HUES64 (cell line): Measurements from ENCODE around the gene ALKBH5.
"Not testable (repeated sequence)": the region's sequence is repeated elsewhere in the genome, so short reads cannot be mapped to it uniquely, and the experiment has no call there.

Experiments used
- H3K27ac ChIP-seq: 2 replicates; pipeline ENCODE4 v1.7.0; 2013; ENCODE audit warnings: low read depth, low read length, inconsistent platforms
- H3K27me3 ChIP-seq: 2 replicates; pipeline ENCODE4 v1.6.1; 2013; ENCODE audit warnings: mild to moderate bottlenecking, low read length; ENCODE audit not compliant: insufficient read depth
- H3K36me3 ChIP-seq: 2 replicates; pipeline ENCODE4 v1.6.1; 2013; ENCODE audit warnings: mild to moderate bottlenecking, low read length; ENCODE audit not compliant: insufficient read depth
- H3K4me1 ChIP-seq: 2 replicates; pipeline ENCODE4 v1.6.1; 2013; ENCODE audit warnings: mild to moderate bottlenecking, low read length, moderate library complexity; ENCODE audit not compliant: insufficient read depth
- H3K4me3 ChIP-seq: 2 replicates; pipeline ENCODE4 v1.5.1; 2013; ENCODE audit warnings: mild to moderate bottlenecking, low read length, moderate library complexity
- H3K9ac ChIP-seq: 2 replicates; pipeline ENCODE4 v1.6.1; 2013; ENCODE audit warnings: mild to moderate bottlenecking, low read depth, low read length
- H3K9me3 ChIP-seq: 2 replicates; pipeline ENCODE4 v1.6.1; 2013; ENCODE audit warnings: low read depth, low read length; ENCODE audit not compliant: insufficient read depth
- WGBS: fragments of 150-250, 120-280 bp; methylation state at CpG from one replicate; pipeline ENCODE4 v1.1.7; 2013; ENCODE audit warnings: missing lambda C conversion rate; 5-methylcytosine and 5-hydroxymethylcytosine counted together

ALKBH5 gene

GRCh38 chr17:18201108-18201507, 17.5 kb downstream of the ALKBH5 start:
- peaks cover 58% of the 10 kb centered on the region for H3K36me3 ChIP-seq
- H3K9ac ChIP-seq = no peak overlapping the region
- no peak overlapping the region for H3K4me3 ChIP-seq
- no peaks in the 10 kb centered on the region for H3K27me3 ChIP-seq
- no peak overlapping the region for H3K27ac ChIP-seq
- H3K9me3 ChIP-seq = no peaks in the 10 kb centered on the region
- 0 out of 2 replicates have a peak, but pooled peaks cover 10% of the 10 kb centered on the region for H3K4me1 ChIP-seq
- 93% methylated on average over 4 of the region's 4 CpGs for WGBS

GRCh38 chr17:18203308-18203707, 19.7 kb downstream of the ALKBH5 start:
- H3K27me3 ChIP-seq = no peaks in the 10 kb centered on the region
- H3K27ac ChIP-seq = no peak overlapping the region
- no peak overlapping the region for H3K4me3 ChIP-seq
- H3K36me3 ChIP-seq = peaks cover 57% of the 10 kb centered on the region
- H3K9me3 ChIP-seq = no peaks in the 10 kb centered on the region
- H3K9ac ChIP-seq = no peak overlapping the region
- H3K4me1 ChIP-seq = 0 out of 2 replicates have a peak, but pooled peaks cover 10% of the 10 kb centered on the region
- WGBS = 54% methylated on average over 7 of the region's 7 CpGs

- H3K4me3 ChIP-seq = no peak overlapping the region
- no peaks in the 10 kb centered on the region for H3K27me3 ChIP-seq
- 0 out of 2 replicates have a peak, but pooled peaks cover 3% of the 10 kb centered on the region for H3K4me1 ChIP-seq
- no peak overlapping the region for H3K9ac ChIP-seq
- H3K27ac ChIP-seq = no peak overlapping the region
- H3K36me3 ChIP-seq = peaks cover 62% of the 10 kb centered on the region
- no peaks in the 10 kb centered on the region for H3K9me3 ChIP-seq
- WGBS = 95% methylated on average over 2 of the region's 2 CpGs
These were observed 22.2 kb downstream of the ALKBH5 start for GRCh38 chr17:18205861-18206260.

GRCh38 chr17:18206962-18207361, 23.3 kb downstream of the ALKBH5 start:
- Histone ChIP-seq H3K4me1 (0 out of 2 replicates have a peak, but pooled peaks cover 3% of the 10 kb centered on the region), H3K27me3 (no peaks in the 10 kb centered on the region)

GRCh38 chr17:18208092-18208491, 24.5 kb downstream of the ALKBH5 start:
- Histone ChIP-seq H3K9me3 (no peaks in the 10 kb centered on the region), H3K9ac (no peak overlapping the region), H3K27ac (no peak overlapping the region), H3K4me1 (no peaks in the 10 kb centered on the region), H3K36me3 (peaks cover 58% of the 10 kb centered on the region), H3K4me3 (no peak overlapping the region), H3K27me3 (no peaks in the 10 kb centered on the region)
- 96% methylated on average over 19 of the region's 19 CpGs for WGBS

More at GRCh38 chr17:18206962-18207361, 23.3 kb downstream of the ALKBH5 start:
- Histone ChIP-seq H3K9me3 (no peaks in the 10 kb centered on the region), H3K4me3 (no peak overlapping the region), H3K36me3 (peaks cover 58% of the 10 kb centered on the region), H3K9ac (no peak overlapping the region), H3K27ac (no peak overlapping the region)

GRCh38 chr17:18213666-18214270, 30.1 kb downstream of the ALKBH5 start:
- Histone ChIP-seq H3K27me3 (no peaks in the 10 kb centered on the region), H3K36me3 (peaks cover 19% of the 10 kb centered on the region), H3K27ac (no peak overlapping the region), H3K9me3 (no peaks in the 10 kb centered on the region), H3K4me1 (no peaks in the 10 kb centered on the region; the same call in 1 of the 2 replicates), H3K9ac (no peak overlapping the region), H3K4me3 (no peak overlapping the region)
- 87% methylated on average over 7 of the region's 7 CpGs for WGBS

GRCh38 chr17:18216906-18217305, 33.3 kb downstream of the ALKBH5 start:
- not testable (repeated sequence) for H3K27ac ChIP-seq, H3K27me3 ChIP-seq, H3K9me3 ChIP-seq, H3K4me3 ChIP-seq, H3K4me1 ChIP-seq, H3K36me3 ChIP-seq, H3K9ac ChIP-seq
- 88% methylated on average over 11 of the region's 11 CpGs for WGBS

- WGBS = 24% methylated on average over 5 of the region's 6 CpGs
These were observed 33.9 kb downstream of the ALKBH5 start for GRCh38 chr17:18217412-18218015.

GRCh38 chr17:18218756-18219415, 35.3 kb downstream of the ALKBH5 start:
- no peaks in the 10 kb centered on the region for H3K27me3 ChIP-seq
- 88% methylated on average over 4 of the region's 4 CpGs for WGBS
- H3K9ac ChIP-seq = no peak overlapping the region
- no peak overlapping the region for H3K4me3 ChIP-seq
- no peaks in the 10 kb centered on the region for H3K36me3 ChIP-seq
- no peak overlapping the region for H3K27ac ChIP-seq
- H3K9me3 ChIP-seq = no peaks in the 10 kb centered on the region
- H3K4me1 ChIP-seq = peaks cover 2% of the 10 kb centered on the region

More at GRCh38 chr17:18217412-18218015, 33.9 kb downstream of the ALKBH5 start:
- no peak overlapping the region for H3K9ac ChIP-seq
- no peaks in the 10 kb centered on the region; the same call in 1 of the 2 replicates for H3K4me1 ChIP-seq
- H3K4me3 ChIP-seq = no peak overlapping the region
- no peaks in the 10 kb centered on the region for H3K9me3 ChIP-seq
- H3K27ac ChIP-seq = no peak overlapping the region
- no peaks in the 10 kb centered on the region for H3K27me3 ChIP-seq
- H3K36me3 ChIP-seq = no peaks in the 10 kb centered on the region

- Histone ChIP-seq H3K27ac (peak overlapping the region; percentile 99), H3K9me3 (no peaks in the 10 kb centered on the region), H3K9ac (peak overlapping the region; percentile 90), H3K27me3 (no peaks in the 10 kb centered on the region), H3K36me3 (no peaks in the 10 kb centered on the region), H3K4me1 (peaks cover 11% of the 10 kb centered on the region), H3K4me3 (peak overlapping the region; percentile 67)
- WGBS = 70% methylated on average over 4 of the region's 4 CpGs
These were observed 40.4 kb downstream of the ALKBH5 start for GRCh38 chr17:18224053-18224386.

- H3K9me3 ChIP-seq = no peaks in the 10 kb centered on the region
- no peaks in the 10 kb centered on the region for H3K36me3 ChIP-seq
- H3K4me3 ChIP-seq = peak overlapping the region; percentile 67
- peak overlapping the region; percentile 99 for H3K27ac ChIP-seq
- peaks cover 11% of the 10 kb centered on the region for H3K4me1 ChIP-seq
- H3K27me3 ChIP-seq = no peaks in the 10 kb centered on the region
- peak overlapping the region; percentile 90 for H3K9ac ChIP-seq
- 2% methylated on average over 22 of the region's 23 CpGs for WGBS
These were observed 40.9 kb downstream of the ALKBH5 start for GRCh38 chr17:18224387-18225120.
